Activated CD4-positive, alpha-beta T cell treated with anti-CD3 and anti-CD28 coated beads, Interleukin-2, amount 50 U/mL, for 24 hours (primary cell): ENCODE results near the gene ARL17A.
"Not testable (repeated sequence)": the region's sequence is repeated elsewhere in the genome, so short reads cannot be mapped to it uniquely, and the experiment has no call there.

ENCODE experiments used
- DNase-seq, 2 donors: peaks; one replicate each; pipeline ENCODE4 v3.0.0-alpha.2; 2020; ENCODE audit warnings: low read depth in 1 of 2, low spot score in 1 of 2

The ARL17A gene

GRCh38 chr17:46579083-46580075, at the start of gene ARL17A:
ARL17A (minus strand) TSS chr17:46579691; CDS start chr17:46576322, 3,369 bp downstream.
- DNase-seq = peak; percentile 54 to 68

- not testable (repeated sequence) for DNase-seq
Observed at GRCh38 chr17:46628753-46629436, 49.4 kb upstream of the ARL17A start.

GRCh38 chr17:46627452-46627851, 48.0 kb upstream of the ARL17A start:
- DNase-seq = not testable (repeated sequence)

GRCh38 chr17:46624726-46625125, 45.2 kb upstream of the ARL17A start:
- not testable (repeated sequence) for DNase-seq

GRCh38 chr17:46623790-46624189, 44.3 kb upstream of the ARL17A start:
- DNase-seq = not testable (repeated sequence)

GRCh38 chr17:46618975-46619374, 39.5 kb upstream of the ARL17A start:
- DNase-seq = not testable (repeated sequence)

- not testable (repeated sequence) for DNase-seq
Observed at GRCh38 chr17:46617121-46617520, 37.6 kb upstream of the ARL17A start.

- DNase-seq = not testable (repeated sequence)
Observed at GRCh38 chr17:46613876-46614275, 34.4 kb upstream of the ARL17A start.

- DNase-seq = not testable (repeated sequence)
Observed at GRCh38 chr17:46611304-46611703, 31.8 kb upstream of the ARL17A start.

- peak in 1 of 2 donors; percentile 10 for DNase-seq
Observed at GRCh38 chr17:46603125-46603524, 23.6 kb upstream of the ARL17A start.

- not testable (repeated sequence) for DNase-seq
Observed at GRCh38 chr17:46600767-46601166, 21.3 kb upstream of the ARL17A start.

GRCh38 chr17:46598344-46598931, 18.9 kb upstream of the ARL17A start:
- not testable (repeated sequence) for DNase-seq

GRCh38 chr17:46591332-46591731, 11.8 kb upstream of the ARL17A start:
- DNase-seq = not testable (repeated sequence)

GRCh38 chr17:46590157-46591146, 11.0 kb upstream of the ARL17A start, which contains the start of gene NSF:
NSF (plus strand) TSS chr17:46590669; CDS start chr17:46590776, 107 bp downstream.
- not testable (repeated sequence) for DNase-seq

- DNase-seq = not testable (repeated sequence)
Observed at GRCh38 chr17:46585444-46585843, 6.0 kb upstream of the ARL17A start.

GRCh38 chr17:46580082-46580481, 591 bp upstream of the ARL17A start:
- not testable (repeated sequence) for DNase-seq

GRCh38 chr17:46571796-46572195, 7.7 kb downstream of the ARL17A start:
- DNase-seq = not testable (repeated sequence)

GRCh38 chr17:46566980-46567379, 12.5 kb downstream of the ARL17A start:
- DNase-seq = not testable (repeated sequence)

- not testable (repeated sequence) for DNase-seq
Observed at GRCh38 chr17:46566284-46566683, 13.2 kb downstream of the ARL17A start.

GRCh38 chr17:46560048-46560447, 19.4 kb downstream of the ARL17A start:
- DNase-seq = not testable (repeated sequence)
